Measurements from ENCODE around the gene ASCL2.

DNA sequence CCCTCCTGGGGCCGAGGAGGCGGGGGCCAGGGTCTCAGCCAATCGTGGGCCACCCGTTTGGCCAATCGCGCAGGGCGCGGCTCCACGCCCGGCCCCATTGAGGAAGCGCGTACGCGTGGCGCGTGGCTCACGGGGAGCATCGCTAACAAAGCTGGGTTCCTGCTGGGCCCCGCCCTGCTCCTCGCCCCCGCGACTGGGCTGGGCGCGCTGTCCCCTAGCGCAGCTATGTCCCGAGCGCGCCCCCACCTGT is 614 bp upstream of the ASCL2 start:
- TF ChIP-seq, protein P1, sequence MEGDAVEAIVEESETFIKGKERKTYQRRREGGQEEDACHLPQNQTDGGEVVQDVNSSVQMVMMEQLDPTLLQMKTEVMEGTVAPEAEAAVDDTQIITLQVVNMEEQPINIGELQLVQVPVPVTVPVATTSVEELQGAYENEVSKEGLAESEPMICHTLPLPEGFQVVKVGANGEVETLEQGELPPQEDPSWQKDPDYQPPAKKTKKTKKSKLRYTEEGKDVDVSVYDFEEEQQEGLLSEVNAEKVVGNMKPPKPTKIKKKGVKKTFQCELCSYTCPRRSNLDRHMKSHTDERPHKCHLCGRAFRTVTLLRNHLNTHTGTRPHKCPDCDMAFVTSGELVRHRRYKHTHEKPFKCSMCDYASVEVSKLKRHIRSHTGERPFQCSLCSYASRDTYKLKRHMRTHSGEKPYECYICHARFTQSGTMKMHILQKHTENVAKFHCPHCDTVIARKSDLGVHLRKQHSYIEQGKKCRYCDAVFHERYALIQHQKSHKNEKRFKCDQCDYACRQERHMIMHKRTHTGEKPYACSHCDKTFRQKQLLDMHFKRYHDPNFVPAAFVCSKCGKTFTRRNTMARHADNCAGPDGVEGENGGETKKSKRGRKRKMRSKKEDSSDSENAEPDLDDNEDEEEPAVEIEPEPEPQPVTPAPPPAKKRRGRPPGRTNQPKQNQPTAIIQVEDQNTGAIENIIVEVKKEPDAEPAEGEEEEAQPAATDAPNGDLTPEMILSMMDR (IDR thresholded peaks at IDR 0.05; ENCODE audit: poor library complexity), result no peak
- TF ChIP-seq EZH2 (IDR thresholded peaks at IDR 0.05; ENCODE audit: borderline replicate concordance), result no peak

All from hepatocyte (in vitro differentiated cells).